GM18907 (cell line): ENCODE measurements around the gene PAH.
A peak's percentile ranks its signal among the peaks of the same experiment; 100 is the strongest.

Experiments
- ATAC-seq: cut with Tn5 transposase; IDR thresholded peaks from one replicate; pipeline ENCODE4 v1.9.1; 2021; ENCODE audit warnings: mild to moderate bottlenecking, moderate library complexity; ENCODE audit not compliant: unreplicated experiment

The PAH gene

GRCh38 chr12:102950950-102951619, 34.0 kb upstream of the PAH start:
- no peak for ATAC-seq

- no peak for ATAC-seq
Observed at GRCh38 chr12:102950107-102950949, 33.3 kb upstream of the PAH start.

- no peak for ATAC-seq
Observed at GRCh38 chr12:102948941-102949352, 31.9 kb upstream of the PAH start.

GRCh38 chr12:102946042-102946441, 29.0 kb upstream of the PAH start:
- no peak for ATAC-seq

GRCh38 chr12:102939670-102940222, 22.7 kb upstream of the PAH start:
- no peak for ATAC-seq

- no peak for ATAC-seq
Observed at GRCh38 chr12:102939059-102939458, 22.0 kb upstream of the PAH start.

GRCh38 chr12:102933168-102933567, 16.1 kb upstream of the PAH start:
- no peak for ATAC-seq

GRCh38 chr12:102927220-102927619, 10.2 kb upstream of the PAH start:
- ATAC-seq: no peak

- no peak for ATAC-seq
Observed at GRCh38 chr12:102921240-102921639, 4.2 kb upstream of the PAH start.

GRCh38 chr12:102920271-102920670, 3.2 kb upstream of the PAH start:
- ATAC-seq: no peak

GRCh38 chr12:102918840-102919239, 1.8 kb upstream of the PAH start:
- no peak for ATAC-seq

- ATAC-seq: no peak
Observed at GRCh38 chr12:102916252-102917025, 605 bp downstream of the PAH start.

GRCh38 chr12:102913453-102914226, 3.4 kb downstream of the PAH start:
- ATAC-seq: no peak

GRCh38 chr12:102912258-102912657, 4.8 kb downstream of the PAH start:
- no peak for ATAC-seq

GRCh38 chr12:102911320-102911719, 5.7 kb downstream of the PAH start:
- ATAC-seq: no peak

GRCh38 chr12:102910792-102911191, 6.3 kb downstream of the PAH start:
- no peak for ATAC-seq

GRCh38 chr12:102910137-102910536, 6.9 kb downstream of the PAH start:
- ATAC-seq: no peak

GRCh38 chr12:102907918-102908317, 9.1 kb downstream of the PAH start:
- ATAC-seq: no peak

GRCh38 chr12:102905229-102905628, 11.8 kb downstream of the PAH start:
- ATAC-seq: no peak

GRCh38 chr12:102903337-102904007, 13.6 kb downstream of the PAH start:
- ATAC-seq: peak; percentile 64
